NK-92 (cell line): ENCODE measurements around the gene CCDC57.

Source experiments
- DNase-seq: peaks from one replicate; lab custom pipeline; 2025; ENCODE audit not compliant: unreplicated experiment; lab: John Stamatoyannopoulos, UW

CCDC57 gene

GRCh38 chr17:82053130-82053529 lies 159.5 kb downstream of the CCDC57 start:
- DNase-seq, result no peak

DNA sequence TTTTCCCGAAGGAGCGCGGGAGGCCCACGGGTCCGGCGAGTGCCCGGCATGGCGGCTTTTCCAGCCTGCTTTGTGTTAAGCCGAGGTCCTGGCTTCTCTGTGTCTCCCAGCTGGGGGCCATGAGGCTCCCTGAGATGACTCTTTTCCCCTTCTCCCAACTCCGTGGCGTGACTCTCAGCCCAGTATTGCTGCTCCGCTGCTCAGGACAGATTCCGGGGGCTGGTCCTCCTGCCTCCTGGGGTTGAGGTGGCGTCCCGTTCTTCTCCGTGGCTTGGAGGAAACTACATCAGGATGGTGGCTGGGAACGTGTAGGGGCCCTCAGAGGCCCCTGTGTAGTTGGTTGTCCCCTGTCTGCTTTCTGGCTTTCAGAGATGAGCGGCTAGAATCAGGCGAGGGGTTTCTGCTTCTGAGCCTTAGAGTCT lies 160.0 kb downstream of the CCDC57 start:
- no peak for DNase-seq

- no peak for DNase-seq
These were observed 160.6 kb downstream of the CCDC57 start, which contains the start of the genes GPS1 and RFNG for GRCh38 chr17:82051776-82052637. GPS1 (plus strand) TSS chr17:82051898; CDS start chr17:82051932, 34 bp downstream. RFNG (minus strand) TSS chr17:82051811; CDS start chr17:82051766, 45 bp downstream.
